ENCODE results near the gene CCBE1. TPM values are rescaled to one million over a fixed set of nuclear protein-coding genes. Genes with fewer than 3 reads are reported as not detected.

CCBE1 gene
- total and polyA plus RNA-seq, 2 of the 4 experiments (the other 2 are of a cell fraction) = 64.8 to 148 TPM

DNA sequence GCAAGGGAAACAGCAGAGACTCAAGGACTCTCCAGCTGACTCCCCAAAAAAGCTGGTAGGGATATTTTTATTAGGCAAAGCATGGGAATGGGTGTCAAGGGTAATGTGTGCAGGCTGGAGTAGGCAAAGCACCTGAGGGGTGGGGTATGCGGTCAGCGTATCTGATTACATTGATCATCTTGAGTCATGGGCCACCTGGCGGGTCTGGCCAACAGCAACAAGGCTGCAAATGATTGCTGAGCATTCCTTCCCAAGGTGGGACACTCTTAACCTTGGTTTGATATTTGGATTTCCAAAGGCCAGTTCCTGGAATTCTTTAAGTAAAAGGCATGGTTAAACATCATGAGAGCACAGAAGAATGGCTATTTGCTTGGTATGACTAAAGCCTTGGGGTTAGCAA is 32.6 kb upstream of the CCBE1 start:
- Histone ChIP-seq H3K4me3 (ENCODE audit: insufficient read depth, low read depth, low read length) (no peak overlapping the region), H2AK5ac (ENCODE audit: low read depth, low read length) (no peak overlapping the region), H3K36me3 (ENCODE audit: control insufficient read depth, insufficient read depth, low read length) (no peaks in the 10 kb centered on the region), H3K4me2 (ENCODE audit: low read depth, low read length) (no peak overlapping the region), H4K5ac (ENCODE audit: low read depth, low read length) (no peak overlapping the region), H2BK20ac (ENCODE audit: low read depth, low read length) (no peak overlapping the region), H4K91ac (ENCODE audit: insufficient read depth, low read depth, low read length) (no peak overlapping the region), H3K23ac (ENCODE audit: low read depth, low read length) (no peak overlapping the region), H2AFZ (replicated peaks; ENCODE audit: low read length, poor library complexity) (no peak overlapping the region), H3K9ac (ENCODE audit: low read depth, low read length) (no peak overlapping the region), H3K4ac (ENCODE audit: low read depth, low read length) (no peak overlapping the region), H3K4me1 (ENCODE audit: control insufficient read depth, insufficient read depth, low read length) (peaks cover 2% of the 10 kb centered on the region; the same call in 1 of the 2 replicates), H3K27me3 (ENCODE audit: control insufficient read depth, insufficient read depth, low read length) (no peaks in the 10 kb centered on the region), H3K79me1 (ENCODE audit: low read depth in 1 of 2, low read length in 2 of 2) (no peaks in the 10 kb centered on the region), H2AK9ac (replicated peaks; ENCODE audit: low read depth, low read length, poor library complexity) (no peak overlapping the region), H3K14ac (replicated peaks; ENCODE audit: low read depth, low read length) (no peak overlapping the region), H2BK5ac (ENCODE audit: low read depth, low read length, poor library complexity, severe bottlenecking) (no peak overlapping the region), H3K27ac (ENCODE audit: insufficient read depth, low read length) (no peak overlapping the region), H2BK120ac (ENCODE audit: low read depth, low read length) (no peak overlapping the region), H3K56ac (ENCODE audit: extremely low read depth, insufficient read depth, low read length) (no peak overlapping the region), H4K8ac (ENCODE audit: low read depth in 2 of 2, low read length in 2 of 2) (no peak overlapping the region), H3K18ac (ENCODE audit: low read depth, low read length) (no peak overlapping the region), H3K9me3 (ENCODE audit: control insufficient read depth, insufficient read depth, low read length) (no peaks in the 10 kb centered on the region), H3K9me1 (ENCODE audit: insufficient read depth, low read length) (no peaks in the 10 kb centered on the region), H4K20me1 (ENCODE audit: insufficient read depth, low read length) (no peaks in the 10 kb centered on the region), H2BK15ac (ENCODE audit: low read depth, low read length) (no peak overlapping the region)
- CTCF ChIA-PET = interaction anchor here (0.6 kb wide), 1 partner anchor 115 kb away, joined by 3 read pairs; no protein-coding TSS in a partner anchor
- dilution Hi-C loops (cut with HindIII; ENCODE audit: low sequenced_read_pairs, unreplicated experiment) (no loop called here), intact Hi-C loops (cut with micrococcal nuclease) (no loop called here), in situ Hi-C loops (cut with MboI; ENCODE audit: low sequenced_read_pairs) (no loop called here)
- POLR2A ChIA-PET (ENCODE audit: unreplicated experiment) = no interaction called here
- BruUV-seq (replicated peaks) = no TSS peak
- TF ChIP-seq FOS (IDR thresholded peaks at IDR 0.05; ENCODE audit: low read depth, low read length) = no peak
- no peak for TF ChIP-seq RFX5 (IDR thresholded peaks at IDR 0.05; ENCODE audit: low read depth, low read length)
- no peak for TF ChIP-seq RCOR1 (IDR thresholded peaks at IDR 0.05; ENCODE audit: insufficient replicate concordance, low read length)
- no peak for TF ChIP-seq CHD1 (IDR thresholded peaks at IDR 0.05; ENCODE audit: low read depth, low read length)
- TF ChIP-seq MXI1 (IDR thresholded peaks at IDR 0.05; ENCODE audit: borderline replicate concordance, low read depth, low read length) = no peak
- no peak for TF ChIP-seq NFE2L2 (IDR thresholded peaks at IDR 0.05; ENCODE audit: low read depth, low read length)
- TF ChIP-seq SMC3 (IDR thresholded peaks at IDR 0.05; ENCODE audit: low read depth, low read length) = no peak
- TF ChIP-seq BHLHE40 (IDR thresholded peaks at IDR 0.05; ENCODE audit: low read depth, low read length) = no peak
- no peak for TF ChIP-seq MAFK (IDR thresholded peaks at IDR 0.05; ENCODE audit: low read depth, low read length)
- no peak for TF ChIP-seq POLR2A (IDR thresholded peaks at IDR 0.05; ENCODE audit: low read depth, low read length)
- TF ChIP-seq, protein P1, sequence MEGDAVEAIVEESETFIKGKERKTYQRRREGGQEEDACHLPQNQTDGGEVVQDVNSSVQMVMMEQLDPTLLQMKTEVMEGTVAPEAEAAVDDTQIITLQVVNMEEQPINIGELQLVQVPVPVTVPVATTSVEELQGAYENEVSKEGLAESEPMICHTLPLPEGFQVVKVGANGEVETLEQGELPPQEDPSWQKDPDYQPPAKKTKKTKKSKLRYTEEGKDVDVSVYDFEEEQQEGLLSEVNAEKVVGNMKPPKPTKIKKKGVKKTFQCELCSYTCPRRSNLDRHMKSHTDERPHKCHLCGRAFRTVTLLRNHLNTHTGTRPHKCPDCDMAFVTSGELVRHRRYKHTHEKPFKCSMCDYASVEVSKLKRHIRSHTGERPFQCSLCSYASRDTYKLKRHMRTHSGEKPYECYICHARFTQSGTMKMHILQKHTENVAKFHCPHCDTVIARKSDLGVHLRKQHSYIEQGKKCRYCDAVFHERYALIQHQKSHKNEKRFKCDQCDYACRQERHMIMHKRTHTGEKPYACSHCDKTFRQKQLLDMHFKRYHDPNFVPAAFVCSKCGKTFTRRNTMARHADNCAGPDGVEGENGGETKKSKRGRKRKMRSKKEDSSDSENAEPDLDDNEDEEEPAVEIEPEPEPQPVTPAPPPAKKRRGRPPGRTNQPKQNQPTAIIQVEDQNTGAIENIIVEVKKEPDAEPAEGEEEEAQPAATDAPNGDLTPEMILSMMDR (conservative IDR thresholded peaks at IDR 0.05; ENCODE audit: low read depth, low read length) = no peak
- TF ChIP-seq CEBPB (IDR thresholded peaks at IDR 0.05; ENCODE audit: low read depth, low read length) = no peak
- TF ChIP-seq, protein P2, sequence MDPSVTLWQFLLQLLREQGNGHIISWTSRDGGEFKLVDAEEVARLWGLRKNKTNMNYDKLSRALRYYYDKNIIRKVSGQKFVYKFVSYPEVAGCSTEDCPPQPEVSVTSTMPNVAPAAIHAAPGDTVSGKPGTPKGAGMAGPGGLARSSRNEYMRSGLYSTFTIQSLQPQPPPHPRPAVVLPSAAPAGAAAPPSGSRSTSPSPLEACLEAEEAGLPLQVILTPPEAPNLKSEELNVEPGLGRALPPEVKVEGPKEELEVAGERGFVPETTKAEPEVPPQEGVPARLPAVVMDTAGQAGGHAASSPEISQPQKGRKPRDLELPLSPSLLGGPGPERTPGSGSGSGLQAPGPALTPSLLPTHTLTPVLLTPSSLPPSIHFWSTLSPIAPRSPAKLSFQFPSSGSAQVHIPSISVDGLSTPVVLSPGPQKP (IDR thresholded peaks at IDR 0.05; ENCODE audit: borderline replicate concordance, low read depth, low read length) = no peak
- TF ChIP-seq, protein P3, sequence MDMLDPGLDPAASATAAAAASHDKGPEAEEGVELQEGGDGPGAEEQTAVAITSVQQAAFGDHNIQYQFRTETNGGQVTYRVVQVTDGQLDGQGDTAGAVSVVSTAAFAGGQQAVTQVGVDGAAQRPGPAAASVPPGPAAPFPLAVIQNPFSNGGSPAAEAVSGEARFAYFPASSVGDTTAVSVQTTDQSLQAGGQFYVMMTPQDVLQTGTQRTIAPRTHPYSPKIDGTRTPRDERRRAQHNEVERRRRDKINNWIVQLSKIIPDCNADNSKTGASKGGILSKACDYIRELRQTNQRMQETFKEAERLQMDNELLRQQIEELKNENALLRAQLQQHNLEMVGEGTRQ (IDR thresholded peaks at IDR 0.05; ENCODE audit: low read depth, low read length) = no peak
- TF ChIP-seq MAZ (IDR thresholded peaks at IDR 0.05; ENCODE audit: borderline replicate concordance, low read depth, low read length) = no peak
- no peak for TF ChIP-seq RAD21 (IDR thresholded peaks at IDR 0.05; ENCODE audit: low read length)
- WGBS, 2 experiments (ENCODE audit: extremely low coverage in 2 of 2, insufficient read length in 1 of 2) = 100% methylated on average over 1 of the region's 3 CpGs; no CpG with 5 or more reads in 1 of the 2 experiments
- ATAC-seq (ENCODE audit: low read depth) (no peak), DNase-seq (no peak)

Measured in IMR-90 (cell line).